Right lobe of liver (tissue), 6 donors: ENCODE results near the gene ANO7. TPM values are rescaled to one million over a fixed set of nuclear protein-coding genes. Genes with fewer than 3 reads are reported as not detected.

ENCODE experiments used
- ATAC-seq, 4 donors: fragments of 200-7000 bp; cut with Tn5 transposase; one replicate each; pipeline ENCODE4 v1.9.1; 2020; ENCODE audit warnings: mild to moderate bottlenecking in 4 of 4, moderate library complexity in 4 of 4
- DNase-seq, 3 donors: peaks; one replicate each; pipeline ENCODE4 v3.0.0-alpha.2; 2020
- H3K27ac ChIP-seq, 3 donors: fragments of 200-600 bp; one replicate each; pipeline ENCODE4 v1.8.0; 2022
- H3K27me3 ChIP-seq, 2 donors: fragments of 200-600 bp; one replicate each; pipeline ENCODE4 v1.8.0; 2022
- H3K36me3 ChIP-seq, 4 donors: fragments of 200-600 bp; sonication (generic) in 1 of 4; one replicate each; pipeline versions ENCODE4 v1.5.1 to v1.8.0; 2017 to 2022; ENCODE audit warnings: control low read depth in 1 of 4
- H3K4me1 ChIP-seq, 4 donors: fragments of 200-600 bp; sonication (generic) in 1 of 4; one replicate each; pipeline versions ENCODE4 v1.5.1 to v1.8.0; 2017 to 2022; ENCODE audit warnings: control low read depth in 1 of 4
- H3K4me3 ChIP-seq, 3 donors: fragments of 200-600 bp; one replicate each; pipeline ENCODE4 v1.8.0; 2022
- H3K9me3 ChIP-seq, 4 donors: fragments of 200-600 bp; sonication (generic) in 1 of 4; one replicate each; pipeline versions ENCODE4 v1.5.1 to v1.8.0; 2017 to 2022; ENCODE audit warnings: control low read depth in 1 of 4
- POLR2A ChIP-seq: fragments of 450-650 bp; IDR thresholded peaks from one replicate; pipeline ENCODE4 v1.6.1; 2017; ENCODE audit warnings: antibody characterized with exemption, mild to moderate bottlenecking
- WGBS: methylation state at CpG from one replicate; pipeline ENCODE4 v1.1.6; 2018; ENCODE audit warnings: low coverage, low lambda C conversion rate; ENCODE audit not compliant: insufficient coverage; ENCODE audit errors: missing lambda C conversion rate; 5-methylcytosine and 5-hydroxymethylcytosine counted together
- intact Hi-C, 2 donors: fragments of 100-400 bp; cut with DNase I; formaldehyde crosslinking; loops; one replicate each; pipeline versions ENCODE4 v1.11.2 to v1.14.1; 2022
- total RNA-seq, 6 experiments: library from RNA; depleted of rRNA in 2 of 6; stranded (reverse); fragments of >200 nt in 2 of 6; fragmentation: NEBNext Ultra II Directional in 3 of 6; extraction: Animal tissue kit (Norgen Biotek cat#: 25700) in 3 of 6; gene quantifications; one replicate each; pipeline versions ENCODE4 v1.1.0 to v1.2.4, GENCODE V29; 2016 to 2023
- TF ChIP-seq, protein P1 (sequence below), 4 donors: fragments of 200-600 bp in 3 of 4; fragments of 450-650 bp in 1 of 4; IDR thresholded peaks; one replicate each; pipeline versions ENCODE4 v1.5.1 to v1.8.0; 2016 to 2022; ENCODE audit warnings: antibody characterized with exemption in 4 of 4, mild to moderate bottlenecking in 2 of 4
- donor health status: DM: no; HTN: yes; CAD: no.
- donor health status: DM: no; HTN: no; CAD: no.
- donor health status: DM: no; HTN: no; CAD: no.
- donor health status: DM: no; HTN: yes; CAD: no.
- donor health status: DM: no; HTN: yes; CAD: no.

Gene ANO7
- total RNA-seq, 6 experiments from 2014 or later = 0.61 to 2.4 (median 0.97) TPM

DNA sequence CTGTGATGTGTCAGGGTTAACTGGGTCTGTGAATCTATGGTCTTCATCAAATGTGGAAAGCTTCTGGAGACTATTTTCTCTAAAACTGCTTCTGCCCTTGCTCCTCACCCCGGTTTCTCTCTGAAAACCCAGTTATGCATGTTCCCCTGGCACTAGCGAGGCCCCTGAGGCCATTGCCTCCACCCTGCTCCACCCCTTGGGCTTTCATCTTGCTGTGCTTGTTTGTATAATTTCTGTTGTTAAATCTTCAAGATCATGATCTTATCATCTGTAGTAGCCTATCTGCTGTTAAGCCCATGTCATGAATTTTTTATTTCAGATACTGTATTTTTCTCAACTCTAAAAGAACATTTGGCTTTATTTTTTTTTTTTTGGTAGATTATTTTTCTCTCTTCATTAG lies 14.9 kb upstream of the ANO7 start:
- DNase-seq (no peak), ATAC-seq (no peak)
- intact Hi-C loops = no loop called here
- no peak overlapping the region for H3K4me3 ChIP-seq
- peaks cover 0 to 18% (median 2%) of the 10 kb centered on the region in 4 donors for H3K36me3 ChIP-seq
- peaks cover 0 to 3% (median 0%) of the 10 kb centered on the region in 4 donors for H3K9me3 ChIP-seq
- no peaks in the 10 kb centered on the region for H3K27me3 ChIP-seq
- 84% methylated on average over 2 of the region's 2 CpGs for WGBS
- no peaks in the 10 kb centered on the region for H3K4me1 ChIP-seq
- no peak for TF ChIP-seq POLR2A
- H3K27ac ChIP-seq = no peak overlapping the region

DNA sequence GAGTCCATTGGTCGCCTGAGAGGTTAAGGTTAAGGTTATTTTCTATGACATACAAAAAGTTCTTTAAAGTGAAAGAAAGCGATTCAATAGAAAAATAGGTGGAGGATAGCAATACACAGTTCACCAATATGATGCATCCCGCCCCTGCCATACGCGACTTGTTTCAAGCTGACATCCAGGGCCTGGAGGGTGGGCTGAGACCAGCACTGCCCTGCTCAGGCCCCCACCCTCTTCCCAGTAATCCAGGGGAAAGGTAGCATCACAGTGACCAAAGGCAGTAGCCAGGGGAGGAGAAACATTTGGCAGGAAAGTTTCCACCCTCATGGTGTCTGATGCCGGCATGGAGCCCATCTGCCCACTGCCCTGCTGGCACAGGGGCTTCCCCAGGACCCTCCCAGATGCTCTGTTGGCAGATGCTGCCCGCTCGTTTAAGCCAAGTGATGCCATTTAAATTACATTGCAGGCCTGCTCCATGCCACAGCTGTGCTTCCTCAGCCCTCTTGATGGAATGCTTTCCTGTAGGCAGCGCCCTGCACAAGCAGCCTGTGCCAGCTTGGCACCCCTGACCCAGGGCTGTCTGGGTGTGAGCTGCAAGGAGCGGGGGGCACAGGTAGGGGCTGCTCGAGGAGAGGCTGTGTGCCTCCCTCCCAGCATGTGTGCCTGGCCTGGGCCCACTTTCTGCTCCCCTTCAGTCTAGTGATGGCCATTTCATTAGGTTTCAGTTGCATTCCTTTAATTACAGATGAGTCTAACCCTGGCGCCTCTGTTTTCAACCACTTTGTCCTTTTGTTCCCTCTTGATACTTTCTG lies 10.7 kb upstream of the ANO7 start:
- intact Hi-C loops = no loop called here
- TF ChIP-seq, protein P1, sequence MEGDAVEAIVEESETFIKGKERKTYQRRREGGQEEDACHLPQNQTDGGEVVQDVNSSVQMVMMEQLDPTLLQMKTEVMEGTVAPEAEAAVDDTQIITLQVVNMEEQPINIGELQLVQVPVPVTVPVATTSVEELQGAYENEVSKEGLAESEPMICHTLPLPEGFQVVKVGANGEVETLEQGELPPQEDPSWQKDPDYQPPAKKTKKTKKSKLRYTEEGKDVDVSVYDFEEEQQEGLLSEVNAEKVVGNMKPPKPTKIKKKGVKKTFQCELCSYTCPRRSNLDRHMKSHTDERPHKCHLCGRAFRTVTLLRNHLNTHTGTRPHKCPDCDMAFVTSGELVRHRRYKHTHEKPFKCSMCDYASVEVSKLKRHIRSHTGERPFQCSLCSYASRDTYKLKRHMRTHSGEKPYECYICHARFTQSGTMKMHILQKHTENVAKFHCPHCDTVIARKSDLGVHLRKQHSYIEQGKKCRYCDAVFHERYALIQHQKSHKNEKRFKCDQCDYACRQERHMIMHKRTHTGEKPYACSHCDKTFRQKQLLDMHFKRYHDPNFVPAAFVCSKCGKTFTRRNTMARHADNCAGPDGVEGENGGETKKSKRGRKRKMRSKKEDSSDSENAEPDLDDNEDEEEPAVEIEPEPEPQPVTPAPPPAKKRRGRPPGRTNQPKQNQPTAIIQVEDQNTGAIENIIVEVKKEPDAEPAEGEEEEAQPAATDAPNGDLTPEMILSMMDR (IDR thresholded peaks at IDR 0.05) = no peak
- TF ChIP-seq POLR2A = no peak
- Histone ChIP-seq H3K9me3 (no peaks in the 10 kb centered on the region), H3K27ac (no peak overlapping the region), H3K4me1 (no peaks in the 10 kb centered on the region), H3K4me3 (no peak overlapping the region), H3K36me3 (peaks cover 0 to 10% (median 0%) of the 10 kb centered on the region in 4 donors), H3K27me3 (no peaks in the 10 kb centered on the region)
- no peak for DNase-seq
- WGBS = 98% methylated on average over 5 of the region's 12 CpGs
- no peak for ATAC-seq

DNA sequence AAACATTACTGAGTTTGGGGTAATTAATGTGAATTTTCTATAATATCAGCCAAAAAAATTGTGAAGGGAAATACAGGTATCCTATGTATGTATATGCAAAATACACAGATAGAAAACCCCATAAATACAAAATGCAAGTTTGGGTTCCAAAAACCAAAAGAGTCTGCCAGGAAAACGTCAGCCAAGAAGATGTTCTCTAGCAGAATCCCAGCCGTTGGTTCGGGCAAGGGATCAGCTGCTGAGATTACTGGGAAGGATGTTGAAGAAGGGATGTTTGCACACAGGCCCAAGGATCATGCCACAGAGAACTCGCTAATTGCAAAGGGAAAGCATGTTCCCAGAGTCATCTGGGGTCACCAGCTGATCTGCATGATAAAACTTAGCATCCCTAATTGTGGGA lies 9.5 kb upstream of the ANO7 start:
- Histone ChIP-seq H3K27me3 (no peaks in the 10 kb centered on the region), H3K4me3 (no peak overlapping the region), H3K9me3 (no peaks in the 10 kb centered on the region), H3K27ac (no peak overlapping the region), H3K36me3 (peaks cover 0 to 14% (median 0%) of the 10 kb centered on the region in 4 donors), H3K4me1 (no peaks in the 10 kb centered on the region)
- ATAC-seq (no peak), DNase-seq (no peak)
- TF ChIP-seq, protein P1 (IDR thresholded peaks at IDR 0.05) = no peak
- no peak for TF ChIP-seq POLR2A
- intact Hi-C loops = no loop called here
- 100% methylated on average over 1 of the region's 4 CpGs for WGBS

DNA sequence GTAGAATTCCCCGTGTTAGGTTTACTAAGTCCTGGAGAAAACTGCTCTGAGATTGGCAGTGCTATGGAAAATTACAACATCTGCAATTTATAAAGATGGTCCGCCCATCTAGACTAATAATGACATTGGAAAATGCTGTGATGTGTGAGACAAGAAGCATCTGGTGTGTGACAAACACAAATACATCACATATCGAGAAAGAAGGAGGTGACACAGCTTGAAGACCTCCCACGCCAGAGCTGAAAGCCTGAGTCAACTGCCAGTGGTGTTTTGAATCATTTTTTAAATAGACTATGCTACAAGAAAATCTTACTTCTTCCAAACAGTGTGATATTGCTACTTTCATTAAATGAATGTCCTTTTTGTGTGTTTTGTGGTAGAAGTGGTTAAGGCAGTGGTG lies 8.6 kb upstream of the ANO7 start:
- no peaks in the 10 kb centered on the region for H3K9me3 ChIP-seq
- ATAC-seq = no peak
- intact Hi-C loops = no loop called here
- DNase-seq = no peak
- no peak for TF ChIP-seq POLR2A
- TF ChIP-seq, protein P1 (IDR thresholded peaks at IDR 0.05) = no peak
- H3K4me1 ChIP-seq = no peaks in the 10 kb centered on the region
- H3K36me3 ChIP-seq = peaks cover 0 to 11% (median 0%) of the 10 kb centered on the region in 4 donors
- no peak overlapping the region for H3K27ac ChIP-seq
- WGBS = 88% methylated on average over 4 of the region's 4 CpGs
- H3K4me3 ChIP-seq = no peak overlapping the region
- no peaks in the 10 kb centered on the region for H3K27me3 ChIP-seq

DNA sequence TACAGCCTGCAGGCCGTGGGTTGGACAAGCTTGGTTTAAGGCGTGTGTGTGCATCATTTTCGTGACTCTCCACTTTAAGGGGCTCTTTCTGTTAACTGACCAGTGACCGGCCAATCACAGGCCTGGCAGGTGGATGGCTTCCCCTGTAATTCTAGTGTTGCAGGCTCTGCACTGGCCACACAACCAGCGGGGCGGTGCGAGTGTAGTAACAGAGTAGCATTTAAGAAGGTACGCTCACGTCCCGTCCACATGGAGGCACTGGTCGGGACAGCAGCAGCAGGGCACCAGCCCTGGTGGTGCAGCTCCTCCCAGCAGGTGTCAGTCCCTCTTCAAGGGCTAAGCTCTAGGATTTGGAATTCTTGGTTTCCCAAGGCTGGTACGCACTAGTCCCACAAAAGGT lies 8.0 kb upstream of the ANO7 start:
- 89% methylated on average over 3 of the region's 12 CpGs for whole genome bisulfite sequencing
- intact Hi-C loops = no loop called here
- Histone ChIP-seq H3K27ac (no peak overlapping the region), H3K4me3 (no peak overlapping the region), H3K36me3 (peaks cover 0 to 11% (median 0%) of the 10 kb centered on the region in 4 donors), H3K4me1 (no peaks in the 10 kb centered on the region), H3K9me3 (no peaks in the 10 kb centered on the region), H3K27me3 (no peaks in the 10 kb centered on the region)
- ATAC-seq (no peak), DNase-seq (no peak)
- TF ChIP-seq, protein P1 (IDR thresholded peaks at IDR 0.05) = no peak
- no peak for TF ChIP-seq POLR2A
